HG03342 (cell line): ENCODE measurements around the gene MYOM1.
A peak's percentile ranks its signal among the peaks of the same experiment; 100 is the strongest.
"Not testable (repeated sequence)": the region's sequence is repeated elsewhere in the genome, so short reads cannot be mapped to it uniquely, and the experiment has no call there.

Source experiments
- ATAC-seq: cut with Tn5 transposase; IDR thresholded peaks from one replicate; pipeline ENCODE4 v1.9.1; 2021; ENCODE audit warnings: mild to moderate bottlenecking, moderate library complexity; ENCODE audit not compliant: unreplicated experiment

MYOM1 gene

GRCh38 chr18:3041843-3042242 is 177.9 kb downstream of the MYOM1 start:
- ATAC-seq, result no peak

GRCh38 chr18:3040881-3041280 is 178.9 kb downstream of the MYOM1 start:
- ATAC-seq, result no peak

- ATAC-seq, result no peak
Observed at GRCh38 chr18:3040173-3040572, 179.6 kb downstream of the MYOM1 start.

GRCh38 chr18:3037423-3037915 is 182.3 kb downstream of the MYOM1 start:
- ATAC-seq, result peak; percentile 97

GRCh38 chr18:3036108-3036507 is 183.7 kb downstream of the MYOM1 start:
- ATAC-seq, result no peak

GRCh38 chr18:3035635-3036034 is 184.1 kb downstream of the MYOM1 start:
- no peak for ATAC-seq

GRCh38 chr18:3032721-3033120 is 187.0 kb downstream of the MYOM1 start:
- ATAC-seq, result no peak

- ATAC-seq, result no peak
Observed at GRCh38 chr18:3029215-3029952, 190.4 kb downstream of the MYOM1 start.

GRCh38 chr18:3028115-3028514 is 191.7 kb downstream of the MYOM1 start:
- ATAC-seq, result not testable (repeated sequence)

- no peak for ATAC-seq
Observed at GRCh38 chr18:3027370-3027891, 192.3 kb downstream of the MYOM1 start.

- ATAC-seq, result no peak
Observed at GRCh38 chr18:3025544-3025943, 194.2 kb downstream of the MYOM1 start.

GRCh38 chr18:3023603-3024002 is 196.2 kb downstream of the MYOM1 start:
- not testable (repeated sequence) for ATAC-seq
